Measurements from ENCODE around the gene UFC1. TPM values are rescaled to one million over a fixed set of nuclear protein-coding genes. Genes with fewer than 3 reads are reported as not detected.

UFC1 gene
- total RNA-seq, 4 donors from 2014 or later, result 73.6 to 96.7 (median 78.4) TPM

DNA sequence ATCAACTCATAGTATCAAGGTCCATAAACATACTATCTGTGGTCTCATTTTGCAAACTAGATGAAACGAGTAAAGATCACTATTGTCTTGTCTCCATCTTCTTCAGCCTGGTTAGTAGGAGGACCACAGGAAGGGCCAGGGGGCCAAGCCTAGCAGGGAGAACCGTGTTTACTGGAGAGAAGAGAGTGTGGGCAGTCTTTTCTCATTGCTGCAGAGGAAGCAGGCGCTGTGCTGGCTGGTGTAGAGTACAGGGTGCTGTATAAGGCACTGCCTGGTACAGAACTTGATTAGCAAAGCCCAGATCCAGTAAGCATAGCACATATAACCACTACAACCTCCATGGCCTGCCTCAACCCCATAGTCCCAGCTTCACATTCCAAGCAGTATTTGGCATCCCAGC lies 33.5 kb downstream of the UFC1 start:
- no peak for TF ChIP-seq CTCF (IDR thresholded peaks at IDR 0.05)
- no peak for ATAC-seq (ENCODE audit: low FRiP score)
- DNase-seq (ENCODE audit: low spot score), result no peak

- no peak for ATAC-seq (ENCODE audit: low FRiP score)
- no peak for DNase-seq (ENCODE audit: low spot score)
- TF ChIP-seq CTCF (IDR thresholded peaks at IDR 0.05), result no peak
Measured at GRCh38 chr1:161188381-161188780, 34.6 kb downstream of the UFC1 start.

- ATAC-seq (ENCODE audit: low FRiP score) (no peak), DNase-seq (ENCODE audit: low spot score) (no peak)
- no peak for TF ChIP-seq CTCF (IDR thresholded peaks at IDR 0.05)
Measured at GRCh38 chr1:161189036-161189435, 35.3 kb downstream of the UFC1 start.

- DNase-seq (ENCODE audit: low spot score) (no peak), ATAC-seq (ENCODE audit: low FRiP score) (no peak)
- TF ChIP-seq CTCF (IDR thresholded peaks at IDR 0.05), result no peak
Measured at GRCh38 chr1:161190962-161191521, 37.3 kb downstream of the UFC1 start.

GRCh38 chr1:161191971-161192370 lies 38.2 kb downstream of the UFC1 start:
- no peak for TF ChIP-seq CTCF (IDR thresholded peaks at IDR 0.05)
- DNase-seq (ENCODE audit: low spot score) (no peak), ATAC-seq (ENCODE audit: low FRiP score) (no peak)

- DNase-seq (ENCODE audit: low spot score), result no peak
- no peak for ATAC-seq (ENCODE audit: low FRiP score)
- peak in 1 of 3 donors; percentile 50 for TF ChIP-seq CTCF (IDR thresholded peaks at IDR 0.05)
Measured at GRCh38 chr1:161192476-161193465, 39.0 kb downstream of the UFC1 start.

All from omental fat pad (tissue), 4 donors.